ENCODE data around the gene SYNGR1.
"Not testable (repeated sequence)": the region's sequence is repeated elsewhere in the genome, so short reads cannot be mapped to it uniquely, and the experiment has no call there.

DNA sequence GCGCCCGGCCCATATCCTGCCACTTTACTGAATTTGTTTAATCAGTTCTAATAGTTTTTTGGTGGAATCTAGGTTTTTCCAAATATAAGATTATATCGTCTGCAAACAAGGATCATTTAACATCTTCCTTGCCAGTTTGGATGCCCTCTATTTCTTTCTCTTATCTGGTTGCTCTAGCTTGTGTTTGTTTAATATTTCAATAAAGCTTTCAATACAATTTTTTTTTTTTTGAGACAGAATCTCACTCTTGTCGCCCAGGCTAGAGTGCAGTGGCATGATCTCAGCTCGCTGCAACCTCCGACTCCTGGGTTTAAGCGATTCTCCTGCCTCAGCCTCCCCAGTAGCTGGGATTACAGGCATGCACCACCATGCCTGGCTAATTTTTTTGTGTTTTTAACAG lies 63.4 kb downstream of the SYNGR1 start:
- TF ChIP-seq CTCF (IDR thresholded peaks at IDR 0.05); EZH2 (IDR thresholded peaks at IDR 0.05; ENCODE audit: borderline replicate concordance, insufficient read depth, low read depth, low read length, poor library complexity, severe bottlenecking): not testable (repeated sequence)

All from B cell (primary cell).